BLaER1 (cell line): Measurements from ENCODE around the gene PABPC1L.

ENCODE experiments used
- H3K27ac ChIP-seq: shearing (Covaris generic); formaldehyde crosslinking; 2 replicates; pipeline ENCODE4 v1.8.1; 2022
- H3K27me3 ChIP-seq: shearing (Covaris generic); formaldehyde crosslinking; 2 replicates; pipeline ENCODE4 v1.8.1; 2022
- H3K36me3 ChIP-seq: shearing (Covaris generic); formaldehyde crosslinking; 2 replicates; pipeline ENCODE4 v1.8.1; 2022
- H3K4me1 ChIP-seq: shearing (Covaris generic); formaldehyde crosslinking; 2 replicates; pipeline ENCODE4 v1.8.1; 2022
- H3K4me2 ChIP-seq: shearing (Covaris generic); formaldehyde crosslinking; 2 replicates; pipeline ENCODE4 v1.8.1; 2022
- H3K4me3 ChIP-seq: shearing (Covaris generic); formaldehyde crosslinking; 2 replicates; pipeline ENCODE4 v1.8.1; 2022
- H3K9ac ChIP-seq: shearing (Covaris generic); formaldehyde crosslinking; 2 replicates; pipeline ENCODE4 v1.8.1; 2022
- H3K9me3 ChIP-seq: shearing (Covaris generic); formaldehyde crosslinking; 2 replicates; pipeline ENCODE4 v1.8.1; 2022
- H4K20me1 ChIP-seq: shearing (Covaris generic); formaldehyde crosslinking; 2 replicates; pipeline ENCODE4 v1.8.1; 2022
- Cebpa-rat ChIP-seq: shearing (Covaris generic); IDR thresholded peaks from 2 replicates; pipeline ENCODE4 v1.8.1; 2022

The PABPC1L gene

GRCh38 chr20:44917399-44917798 lies 7.5 kb downstream of the PABPC1L start:
- Histone ChIP-seq H3K9ac (no peak overlapping the region), H3K4me3 (no peak overlapping the region), H3K27ac (no peak overlapping the region), H3K9me3 (no peaks in the 10 kb centered on the region), H3K4me1 (no peaks in the 10 kb centered on the region), H3K27me3 (no peaks in the 10 kb centered on the region), H3K36me3 (peaks cover 89% of the 10 kb centered on the region), H3K4me2 (no peak overlapping the region), H4K20me1 (no peaks in the 10 kb centered on the region)
- no peak for TF ChIP-seq Cebpa-rat

GRCh38 chr20:44918342-44918741 lies 8.5 kb downstream of the PABPC1L start:
- H4K20me1 ChIP-seq, result no peaks in the 10 kb centered on the region
- no peak overlapping the region for H3K27ac ChIP-seq
- no peaks in the 10 kb centered on the region for H3K27me3 ChIP-seq
- no peak overlapping the region for H3K9ac ChIP-seq
- H3K36me3 ChIP-seq, result peaks cover 89% of the 10 kb centered on the region
- H3K4me3 ChIP-seq, result no peak overlapping the region
- no peaks in the 10 kb centered on the region for H3K4me1 ChIP-seq
- H3K4me2 ChIP-seq, result no peak overlapping the region
- no peak for TF ChIP-seq Cebpa-rat
- no peaks in the 10 kb centered on the region for H3K9me3 ChIP-seq

- no peak for TF ChIP-seq Cebpa-rat
- H3K4me3 ChIP-seq, result no peak overlapping the region
These were observed 8.9 kb downstream of the PABPC1L start for GRCh38 chr20:44918761-44919160.

GRCh38 chr20:44921447-44921846 lies 11.6 kb downstream of the PABPC1L start:
- H3K4me2 ChIP-seq, result no peak overlapping the region
- no peaks in the 10 kb centered on the region for H3K27me3 ChIP-seq
- no peak overlapping the region for H3K9ac ChIP-seq
- H3K36me3 ChIP-seq, result peaks cover 86% of the 10 kb centered on the region
- H4K20me1 ChIP-seq, result no peaks in the 10 kb centered on the region
- no peak overlapping the region for H3K4me3 ChIP-seq
- no peaks in the 10 kb centered on the region for H3K9me3 ChIP-seq
- no peak overlapping the region for H3K27ac ChIP-seq
- H3K4me1 ChIP-seq, result no peaks in the 10 kb centered on the region
- TF ChIP-seq Cebpa-rat, result no peak

More at GRCh38 chr20:44918761-44919160, 8.9 kb downstream of the PABPC1L start:
- Histone ChIP-seq H3K27me3 (no peaks in the 10 kb centered on the region), H3K36me3 (peaks cover 89% of the 10 kb centered on the region), H3K4me2 (no peak overlapping the region), H3K9ac (no peak overlapping the region), H3K4me1 (no peaks in the 10 kb centered on the region), H3K9me3 (no peaks in the 10 kb centered on the region), H3K27ac (no peak overlapping the region), H4K20me1 (no peaks in the 10 kb centered on the region)

GRCh38 chr20:44924541-44924940 lies 14.7 kb downstream of the PABPC1L start:
- no peak for TF ChIP-seq Cebpa-rat
- Histone ChIP-seq H3K9me3 (no peaks in the 10 kb centered on the region), H3K27ac (no peak overlapping the region), H3K27me3 (no peaks in the 10 kb centered on the region), H3K4me3 (no peak overlapping the region), H4K20me1 (no peaks in the 10 kb centered on the region), H3K9ac (no peak overlapping the region), H3K4me1 (no peaks in the 10 kb centered on the region), H3K36me3 (peaks cover 61% of the 10 kb centered on the region), H3K4me2 (no peak overlapping the region)

GRCh38 chr20:44928595-44928994 lies 18.7 kb downstream of the PABPC1L start:
- no peaks in the 10 kb centered on the region for H3K27me3 ChIP-seq
- H3K9ac ChIP-seq, result no peak overlapping the region
- H3K4me1 ChIP-seq, result no peaks in the 10 kb centered on the region
- H3K4me2 ChIP-seq, result no peak overlapping the region
- H3K9me3 ChIP-seq, result no peaks in the 10 kb centered on the region
- no peak overlapping the region for H3K4me3 ChIP-seq
- no peak for TF ChIP-seq Cebpa-rat
- H4K20me1 ChIP-seq, result no peaks in the 10 kb centered on the region
- no peak overlapping the region for H3K27ac ChIP-seq
- peaks cover 64% of the 10 kb centered on the region for H3K36me3 ChIP-seq

- Histone ChIP-seq H3K27ac (no peak overlapping the region), H3K9me3 (no peaks in the 10 kb centered on the region), H3K4me1 (no peaks in the 10 kb centered on the region), H3K9ac (no peak overlapping the region), H3K27me3 (no peaks in the 10 kb centered on the region), H3K4me3 (no peak overlapping the region), H3K4me2 (no peak overlapping the region), H3K36me3 (peaks cover 64% of the 10 kb centered on the region), H4K20me1 (no peaks in the 10 kb centered on the region)
- TF ChIP-seq Cebpa-rat, result no peak
These were observed 20.8 kb downstream of the PABPC1L start for GRCh38 chr20:44930517-44931168.

GRCh38 chr20:44931911-44932310 lies 22.1 kb downstream of the PABPC1L start:
- no peaks in the 10 kb centered on the region for H4K20me1 ChIP-seq
- peaks cover 67% of the 10 kb centered on the region for H3K36me3 ChIP-seq
- H3K4me1 ChIP-seq, result no peaks in the 10 kb centered on the region
- H3K27me3 ChIP-seq, result no peaks in the 10 kb centered on the region
- no peak overlapping the region for H3K27ac ChIP-seq
- H3K9me3 ChIP-seq, result no peaks in the 10 kb centered on the region
- TF ChIP-seq Cebpa-rat, result no peak
- no peak overlapping the region for H3K9ac ChIP-seq
- H3K4me2 ChIP-seq, result no peak overlapping the region
- H3K4me3 ChIP-seq, result no peak overlapping the region

- Histone ChIP-seq H4K20me1 (no peaks in the 10 kb centered on the region), H3K4me1 (no peaks in the 10 kb centered on the region), H3K27ac (no peak overlapping the region), H3K27me3 (no peaks in the 10 kb centered on the region), H3K9ac (no peak overlapping the region), H3K4me2 (no peak overlapping the region), H3K9me3 (no peaks in the 10 kb centered on the region), H3K4me3 (no peak overlapping the region), H3K36me3 (peaks cover 76% of the 10 kb centered on the region)
- no peak for TF ChIP-seq Cebpa-rat
These were observed 23.1 kb downstream of the PABPC1L start for GRCh38 chr20:44932916-44933315.

- Histone ChIP-seq H3K27me3 (no peaks in the 10 kb centered on the region), H3K4me2 (no peak overlapping the region), H3K9me3 (no peaks in the 10 kb centered on the region), H3K27ac (no peak overlapping the region), H4K20me1 (peaks cover 3% of the 10 kb centered on the region; the same call in 1 of the 2 replicates), H3K36me3 (peaks cover 96% of the 10 kb centered on the region), H3K9ac (no peak overlapping the region), H3K4me3 (no peak overlapping the region), H3K4me1 (no peaks in the 10 kb centered on the region)
- TF ChIP-seq Cebpa-rat, result no peak
These were observed 26.6 kb downstream of the PABPC1L start for GRCh38 chr20:44936510-44936909.

- H3K9me3 ChIP-seq, result no peaks in the 10 kb centered on the region
- no peak overlapping the region for H3K9ac ChIP-seq
- no peaks in the 10 kb centered on the region for H3K27me3 ChIP-seq
- H3K4me1 ChIP-seq, result no peaks in the 10 kb centered on the region
- H3K4me2 ChIP-seq, result no peak overlapping the region
- H3K4me3 ChIP-seq, result no peak overlapping the region
- no peak overlapping the region for H3K27ac ChIP-seq
- H3K36me3 ChIP-seq, result peaks cover 98% of the 10 kb centered on the region
- TF ChIP-seq Cebpa-rat, result no peak
- H4K20me1 ChIP-seq, result peaks cover 23% of the 10 kb centered on the region
These were observed 28.8 kb downstream of the PABPC1L start for GRCh38 chr20:44938637-44939036.
